Kidney (tissue), 14 donors: Measurements from ENCODE around the gene SPEG. TPM values are rescaled to one million over a fixed set of nuclear protein-coding genes. Genes with fewer than 3 reads are reported as not detected.

Source experiments
- DNase-seq, 5 donors: peaks; one replicate each; pipeline ENCODE4 v3.0.0-alpha.2; 2013 to 2020
- FAIRE-seq: peaks from 2 replicates; lab custom pipeline; 2012; peaks lifted over from hg19 to GRCh38; lab: Jason Lieb, UNC
- H3K27ac ChIP-seq, 2 donors: one replicate each; pipeline ENCODE4 v1.7.0; 2013; ENCODE audit warnings: low read depth in 2 of 2, low read length in 2 of 2, inconsistent platforms in 1 of 2
- H3K27me3 ChIP-seq: one replicate; pipeline ENCODE4 v1.7.1; 2013; ENCODE audit warnings: low read length, inconsistent platforms; ENCODE audit not compliant: control insufficient read depth, insufficient read depth
- H3K36me3 ChIP-seq, 3 donors: one replicate each; pipeline versions ENCODE4 v1.7.0 to v1.7.1; 2013; ENCODE audit warnings: low read length in 3 of 3, control low read depth in 1 of 3, inconsistent platforms in 1 of 3; ENCODE audit not compliant: insufficient read depth in 3 of 3, control insufficient read depth in 2 of 3
- H3K4me1 ChIP-seq, 3 donors: one replicate each; pipeline versions ENCODE4 v1.7.0 to v1.7.1; 2013; ENCODE audit warnings: low read length in 3 of 3, inconsistent platforms in 1 of 3, low read depth in 1 of 3; ENCODE audit not compliant: control insufficient read depth in 2 of 3, insufficient read depth in 2 of 3
- H3K4me3 ChIP-seq, 3 donors: one replicate each; pipeline versions ENCODE4 v1.7.0 to v1.8.1; 2013; ENCODE audit warnings: low read length in 3 of 3, control low read depth in 1 of 3, inconsistent platforms in 1 of 3
- H3K9ac ChIP-seq, 3 donors: one replicate each; pipeline versions ENCODE4 v1.7.0 to v1.7.1; 2013; ENCODE audit warnings: low read length in 3 of 3, control low read depth in 1 of 3, inconsistent platforms in 1 of 3
- H3K9me3 ChIP-seq, 3 donors: one replicate each; pipeline versions ENCODE4 v1.7.0 to v1.7.1; 2013; ENCODE audit warnings: low read length in 3 of 3, control low read depth in 1 of 3, inconsistent platforms in 1 of 3; ENCODE audit not compliant: control insufficient read depth in 2 of 3, insufficient read depth in 1 of 3
- CTCF ChIP-seq: IDR thresholded peaks from 3 replicates; pipeline ENCODE4 v1.5.1; 2012; ENCODE audit warnings: mild to moderate bottlenecking, moderate library complexity, borderline replicate concordance; ENCODE audit not compliant: insufficient read depth; ENCODE audit errors: extremely low read depth
- intact Hi-C: fragments of 100-400 bp; cut with DNase I; formaldehyde crosslinking; loops from one replicate; pipeline ENCODE4 v1.11.1; 2022
- polyA plus RNA-seq: library from polyadenylated mRNA; stranded (reverse); fragments of 350-450 nt; fragmentation: Illumina TruSeq; extraction: RNeasy Lipid Tissue Mini Kit (QIAGEN cat#74804); gene quantifications from one replicate; pipeline ENCODE4 v1.2.3, GENCODE V29; 2014; ENCODE audit warnings: low read depth, low replicate concordance; ENCODE audit not compliant: insufficient read depth
- total RNA-seq: library from RNA; stranded (reverse); fragmentation: NEBNext Ultra II Directional; extraction: Animal tissue kit (Norgen Biotek cat#: 25700); gene quantifications from one replicate; pipeline ENCODE4 v1.2.1, GENCODE V29; 2021
- donor health status: control.
- donor health status: control.
- donor health status: control.
- donor health status: control.
- donor health status: control.
- donor health status: DM: yes; HTN: yes; CAD: no.
- donor health status: Normal renal cell carcinoma (clear cell type).

SPEG gene
- total and polyA plus RNA-seq, 2 donors from 2014 or later, result 13.1 to 26.6 TPM

GRCh38 chr2:219448776-219449341 lies 14.2 kb downstream of the SPEG start:
- Histone ChIP-seq H3K9me3 (no peaks in the 10 kb centered on the region), H3K9ac (no peak overlapping the region), H3K4me1 (no peaks in the 10 kb centered on the region), H3K27ac (no peak overlapping the region), H3K36me3 (no peaks in the 10 kb centered on the region), H3K4me3 (no peak overlapping the region), H3K27me3 (no peaks in the 10 kb centered on the region)
- DNase-seq (peak in 3 of 5 donors; percentile 22 to 66 (median 31)), FAIRE-seq (no peak)
- no peak for TF ChIP-seq CTCF
- intact Hi-C loops, result no loop called here

- intact Hi-C loops, result no loop called here
- no peak overlapping the region for H3K4me3 ChIP-seq
These were observed 15.0 kb downstream of the SPEG start for GRCh38 chr2:219449609-219450008.

GRCh38 chr2:219451661-219452360 lies 17.2 kb downstream of the SPEG start:
- H3K27me3 ChIP-seq, result no peaks in the 10 kb centered on the region
- H3K9ac ChIP-seq, result no peak overlapping the region
- DNase-seq, result no peak
- intact Hi-C loops, result no loop called here
- no peak overlapping the region for H3K4me3 ChIP-seq
- FAIRE-seq, result no peak
- H3K9me3 ChIP-seq, result no peaks in the 10 kb centered on the region
- TF ChIP-seq CTCF, result no peak
- no peaks in the 10 kb centered on the region for H3K4me1 ChIP-seq
- no peak overlapping the region for H3K27ac ChIP-seq
- no peaks in the 10 kb centered on the region for H3K36me3 ChIP-seq

More at GRCh38 chr2:219449609-219450008, 15.0 kb downstream of the SPEG start:
- Histone ChIP-seq H3K4me1 (no peaks in the 10 kb centered on the region), H3K27ac (no peak overlapping the region), H3K27me3 (no peaks in the 10 kb centered on the region), H3K9ac (no peak overlapping the region), H3K36me3 (no peaks in the 10 kb centered on the region), H3K9me3 (no peaks in the 10 kb centered on the region)
- no peak for TF ChIP-seq CTCF
- no peak for FAIRE-seq
- no peak for DNase-seq
